Measurements from ENCODE around the gene JAG1. TPM values are rescaled to one million over a fixed set of nuclear protein-coding genes. Genes with fewer than 3 reads are reported as not detected.

Gene JAG1
- total RNA-seq, 1 donor from 2014 or later = 172 TPM

DNA sequence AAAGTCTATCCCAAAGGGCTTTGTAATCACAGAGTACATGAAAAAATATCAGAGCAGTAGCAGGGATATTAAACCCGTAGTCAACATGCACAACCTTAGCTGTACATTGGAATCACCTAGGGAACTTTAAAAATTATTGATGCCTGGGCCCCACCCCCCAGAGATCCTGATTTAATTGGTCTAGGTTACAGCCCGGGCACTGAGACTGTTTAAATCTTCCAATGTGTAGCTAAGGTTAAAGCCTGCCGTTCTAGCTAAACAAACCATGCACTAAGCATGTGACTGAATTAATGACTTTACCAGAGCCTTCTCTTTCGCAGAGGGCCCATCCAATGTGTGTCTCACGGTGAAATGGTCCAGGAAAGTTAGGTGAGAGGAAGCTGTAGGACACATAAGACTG is 14.1 kb upstream of the JAG1 start:
- no peaks in the 10 kb centered on the region for H3K27me3 Mint-ChIP-seq (ENCODE audit: unreplicated experiment)
- no peak for DNase-seq (ENCODE audit: low spot score)
- H3K9me3 Mint-ChIP-seq (ENCODE audit: unreplicated experiment) = no peaks in the 10 kb centered on the region
- H3K4me3 Mint-ChIP-seq (ENCODE audit: unreplicated experiment) = no peak overlapping the region
- no peaks in the 10 kb centered on the region for H3K36me3 Mint-ChIP-seq (ENCODE audit: low read depth, unreplicated experiment)
- H3K4me1 Mint-ChIP-seq (ENCODE audit: unreplicated experiment) = peaks cover 48% of the 10 kb centered on the region
- H3K27ac Mint-ChIP-seq (ENCODE audit: unreplicated experiment) = no peak overlapping the region
- TF ChIP-seq, protein P1, sequence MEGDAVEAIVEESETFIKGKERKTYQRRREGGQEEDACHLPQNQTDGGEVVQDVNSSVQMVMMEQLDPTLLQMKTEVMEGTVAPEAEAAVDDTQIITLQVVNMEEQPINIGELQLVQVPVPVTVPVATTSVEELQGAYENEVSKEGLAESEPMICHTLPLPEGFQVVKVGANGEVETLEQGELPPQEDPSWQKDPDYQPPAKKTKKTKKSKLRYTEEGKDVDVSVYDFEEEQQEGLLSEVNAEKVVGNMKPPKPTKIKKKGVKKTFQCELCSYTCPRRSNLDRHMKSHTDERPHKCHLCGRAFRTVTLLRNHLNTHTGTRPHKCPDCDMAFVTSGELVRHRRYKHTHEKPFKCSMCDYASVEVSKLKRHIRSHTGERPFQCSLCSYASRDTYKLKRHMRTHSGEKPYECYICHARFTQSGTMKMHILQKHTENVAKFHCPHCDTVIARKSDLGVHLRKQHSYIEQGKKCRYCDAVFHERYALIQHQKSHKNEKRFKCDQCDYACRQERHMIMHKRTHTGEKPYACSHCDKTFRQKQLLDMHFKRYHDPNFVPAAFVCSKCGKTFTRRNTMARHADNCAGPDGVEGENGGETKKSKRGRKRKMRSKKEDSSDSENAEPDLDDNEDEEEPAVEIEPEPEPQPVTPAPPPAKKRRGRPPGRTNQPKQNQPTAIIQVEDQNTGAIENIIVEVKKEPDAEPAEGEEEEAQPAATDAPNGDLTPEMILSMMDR (IDR thresholded peaks at IDR 0.05; ENCODE audit: unreplicated experiment) = no peak

DNA sequence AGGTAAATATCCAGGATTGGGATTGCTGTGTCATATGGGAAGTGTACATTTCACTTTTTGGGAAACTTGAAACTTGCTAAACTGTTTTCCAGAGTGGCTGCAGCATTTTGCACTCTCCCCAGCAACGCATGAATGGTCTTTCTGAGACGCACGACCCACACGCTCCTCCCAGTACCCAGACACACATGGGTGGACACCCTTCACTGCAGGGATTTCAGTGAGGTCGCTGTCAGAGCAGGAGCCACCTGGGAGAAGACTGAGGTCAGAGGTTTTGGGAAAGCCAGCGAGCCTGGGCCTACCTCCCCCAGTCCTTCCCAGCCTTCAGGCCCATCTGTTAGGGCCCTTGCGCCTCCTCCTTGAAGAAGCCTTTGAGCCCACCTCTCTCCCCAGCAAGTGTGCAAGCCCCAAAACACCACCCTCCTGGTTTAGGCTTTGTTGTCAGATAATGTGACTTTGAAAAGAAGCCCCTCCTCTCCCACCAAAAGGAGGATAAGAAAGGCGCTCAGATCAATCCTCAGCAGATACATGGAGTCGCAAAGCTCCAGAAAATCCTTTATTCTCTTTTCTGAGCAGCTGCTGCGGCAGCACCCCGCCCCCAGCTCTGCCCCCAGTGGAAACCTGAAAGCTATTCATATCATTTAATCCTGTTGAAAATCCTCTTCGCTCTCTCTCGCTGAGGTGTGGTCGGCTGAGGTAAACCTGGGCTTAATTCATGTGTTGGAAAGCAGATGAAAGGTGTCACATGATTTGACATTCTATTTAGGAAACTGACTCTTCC is 12.7 kb upstream of the JAG1 start:
- H3K27me3 Mint-ChIP-seq (ENCODE audit: unreplicated experiment) = no peaks in the 10 kb centered on the region
- H3K4me1 Mint-ChIP-seq (ENCODE audit: unreplicated experiment) = peaks cover 37% of the 10 kb centered on the region
- TF ChIP-seq, protein P1 (IDR thresholded peaks at IDR 0.05; ENCODE audit: unreplicated experiment) = no peak
- H3K9me3 Mint-ChIP-seq (ENCODE audit: unreplicated experiment) = no peaks in the 10 kb centered on the region
- no peak for DNase-seq (ENCODE audit: low spot score)
- H3K27ac Mint-ChIP-seq (ENCODE audit: unreplicated experiment) = no peak overlapping the region
- H3K36me3 Mint-ChIP-seq (ENCODE audit: low read depth, unreplicated experiment) = no peaks in the 10 kb centered on the region
- H3K4me3 Mint-ChIP-seq (ENCODE audit: unreplicated experiment) = no peak overlapping the region

DNA sequence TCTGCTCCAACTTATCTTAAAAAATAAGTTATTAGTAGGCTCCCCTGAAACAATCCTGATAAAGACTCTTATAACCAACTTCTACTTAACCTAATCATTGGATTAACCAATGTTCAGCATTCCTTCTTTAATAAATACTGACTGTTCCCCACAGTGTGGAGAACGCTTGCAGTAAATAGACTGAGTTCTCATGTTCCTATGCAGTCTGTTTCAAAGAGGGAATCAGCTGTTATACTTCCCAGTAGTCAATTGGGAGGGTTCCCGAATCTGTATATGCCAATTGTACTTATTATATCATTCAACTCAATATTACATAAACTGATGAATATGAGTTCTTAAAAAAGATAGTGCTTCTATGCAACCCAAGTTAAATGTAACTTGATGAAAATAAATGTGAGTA is 9.7 kb upstream of the JAG1 start:
- Mint-ChIP-seq H3K36me3 (ENCODE audit: low read depth, unreplicated experiment) (no peaks in the 10 kb centered on the region), H3K4me1 (ENCODE audit: unreplicated experiment) (peaks cover 10% of the 10 kb centered on the region), H3K4me3 (ENCODE audit: unreplicated experiment) (no peak overlapping the region)

DNA sequence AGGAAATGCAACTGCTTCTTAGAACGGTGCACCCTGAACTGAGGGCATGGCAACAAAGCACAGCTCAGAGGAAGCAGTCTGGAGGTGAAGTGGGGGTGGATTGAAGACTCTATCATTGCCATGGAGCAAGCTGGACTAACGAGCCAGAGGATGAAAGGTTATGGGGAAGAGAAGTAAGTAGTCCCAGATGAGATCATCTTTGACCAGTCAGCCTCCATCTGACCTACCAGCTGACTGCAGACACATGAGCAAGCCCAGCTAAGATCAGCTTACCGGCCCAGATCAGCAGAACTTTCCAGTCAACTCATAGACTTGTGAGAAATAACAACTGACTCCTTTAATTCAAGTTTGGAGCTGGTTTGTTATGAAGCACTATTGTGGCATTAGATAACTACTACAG is 9.1 kb upstream of the JAG1 start:
- H3K27ac Mint-ChIP-seq (ENCODE audit: unreplicated experiment) = no peak overlapping the region
- TF ChIP-seq, protein P1 (IDR thresholded peaks at IDR 0.05; ENCODE audit: unreplicated experiment) = no peak
- H3K27me3 Mint-ChIP-seq (ENCODE audit: unreplicated experiment) = no peaks in the 10 kb centered on the region
- H3K36me3 Mint-ChIP-seq (ENCODE audit: low read depth, unreplicated experiment) = no peaks in the 10 kb centered on the region
- no peak overlapping the region for H3K4me3 Mint-ChIP-seq (ENCODE audit: unreplicated experiment)
- H3K9me3 Mint-ChIP-seq (ENCODE audit: unreplicated experiment) = no peaks in the 10 kb centered on the region
- H3K4me1 Mint-ChIP-seq (ENCODE audit: unreplicated experiment) = peaks cover 7% of the 10 kb centered on the region
- DNase-seq (ENCODE audit: low spot score) = no peak

More for the DNA sequence above, 9.7 kb upstream of the JAG1 start:
- TF ChIP-seq, protein P1 (IDR thresholded peaks at IDR 0.05; ENCODE audit: unreplicated experiment) = no peak
- Mint-ChIP-seq H3K27me3 (ENCODE audit: unreplicated experiment) (no peaks in the 10 kb centered on the region), H3K9me3 (ENCODE audit: unreplicated experiment) (no peaks in the 10 kb centered on the region), H3K27ac (ENCODE audit: unreplicated experiment) (no peak overlapping the region)
- no peak for DNase-seq (ENCODE audit: low spot score)

DNA sequence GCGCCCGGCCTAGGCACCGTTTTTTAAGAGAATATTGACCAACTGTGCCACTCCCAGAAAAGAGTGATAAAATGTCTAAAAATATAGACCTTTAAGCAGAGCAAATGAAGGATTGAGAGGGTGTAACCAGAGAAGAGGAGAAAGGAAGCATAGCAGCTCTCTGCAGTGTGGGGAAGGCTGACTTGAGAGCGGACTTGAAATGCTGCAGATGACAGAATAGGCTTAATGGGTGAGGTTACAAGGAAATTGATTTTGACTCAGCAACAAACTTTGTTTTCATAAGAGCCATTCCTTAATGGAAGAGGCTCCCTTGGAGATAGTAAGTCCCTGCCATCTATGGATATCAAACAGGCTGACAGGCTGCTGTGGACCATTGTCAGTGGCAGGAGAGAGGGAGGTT is 7.7 kb upstream of the JAG1 start:
- Mint-ChIP-seq H3K27me3 (ENCODE audit: unreplicated experiment) (no peaks in the 10 kb centered on the region), H3K27ac (ENCODE audit: unreplicated experiment) (no peak overlapping the region), H3K36me3 (ENCODE audit: low read depth, unreplicated experiment) (no peaks in the 10 kb centered on the region), H3K9me3 (ENCODE audit: unreplicated experiment) (no peaks in the 10 kb centered on the region), H3K4me1 (ENCODE audit: unreplicated experiment) (peaks cover 7% of the 10 kb centered on the region), H3K4me3 (ENCODE audit: unreplicated experiment) (no peak overlapping the region)
- TF ChIP-seq, protein P1 (IDR thresholded peaks at IDR 0.05; ENCODE audit: unreplicated experiment) = no peak
- DNase-seq (ENCODE audit: low spot score) = no peak
